HepG2 (cell line): ENCODE data around the gene PPP1R13B. TPM values are rescaled to one million over a fixed set of nuclear protein-coding genes. Genes with fewer than 3 reads are reported as not detected.

ENCODE experiments used
- ATAC-seq: fragments of 200-7000 bp; cut with Tn5 transposase; 3 replicates; pipeline ENCODE4 v1.9.1; 2020; ENCODE audit warnings: mild to moderate bottlenecking, moderate library complexity
- BruUV-seq: library from RNA; stranded (reverse); fragments of 400-500 nt; replicated peaks from 2 replicates; lab custom pipeline; 2021; lab: Mats Ljungman, UMichigan
- CTCF ChIA-PET: fragments of 300-600 bp; formaldehyde crosslinking; extraction: SDS; loops from one replicate; lab custom pipeline; 2021; ENCODE audit warnings: low total read pairs, inconsistent platforms, low intra/inter-chr PET ratio; lab: Yijun Ruan, JAX
- POLR2A ChIA-PET: fragments of 350-600 bp; sonication (Branson Sonifier 250); formaldehyde crosslinking; loops from one replicate; lab custom pipeline; 2020; ENCODE audit warnings: antibody characterized with exemption, inconsistent platforms; lab: Yijun Ruan, JAX
- DNase-seq: peaks from one replicate; pipeline ENCODE4 v3.0.0-alpha.2; 2015; ENCODE audit warnings: low spot score
- FAIRE-seq: peaks from 3 replicates; lab custom pipeline; 2011; peaks lifted over from hg19 to GRCh38; lab: Jason Lieb, UNC
- H2AFZ ChIP-seq: one replicate; pipeline ENCODE4 v1.6.1; 2011; ENCODE audit warnings: low read length, inconsistent platforms
- H3K27ac ChIP-seq: fragments of 300-600 bp; 3 replicates; pipeline ENCODE4 v1.8.0; 2011; ENCODE audit warnings: mixed run types, mild to moderate bottlenecking, mixed read lengths, low read length, inconsistent platforms; ENCODE audit not compliant: insufficient read depth; ENCODE audit errors: extremely low read length
- H3K27me3 ChIP-seq, 2 experiments: fragments of 200-600 bp in 1 of 2; 2 replicates in 1 of 2; 3 replicates in 1 of 2; pipeline versions ENCODE4 v1.6.0 to v1.8.0; 2011; ENCODE audit warnings: low read length in 2 of 2, mild to moderate bottlenecking in 2 of 2, moderate library complexity in 2 of 2, inconsistent platforms in 1 of 2; ENCODE audit not compliant: insufficient read depth in 2 of 2, control insufficient read depth in 1 of 2
- H3K36me3 ChIP-seq, 2 experiments: fragments of 200-600 bp in 1 of 2; replicated peaks in 1 of 2; 2 replicates in 1 of 2; 3 replicates in 1 of 2; pipeline versions ENCODE4 v1.5.1 to v1.8.0; 2011; ENCODE audit warnings: low read length in 2 of 2, inconsistent platforms in 1 of 2; ENCODE audit not compliant: insufficient read depth in 2 of 2, control insufficient read depth in 1 of 2
- H3K4me1 ChIP-seq: 2 replicates; pipeline ENCODE4 v1.5.1; 2012; ENCODE audit warnings: low read length, inconsistent platforms; ENCODE audit not compliant: insufficient read depth
- H3K4me2 ChIP-seq: 2 replicates; pipeline ENCODE4 v1.6.0; 2011; ENCODE audit warnings: low read depth, low read length, inconsistent platforms
- H3K4me3 ChIP-seq, 3 experiments: fragments of 200-600 bp in 1 of 3; sonication (generic), shearing (Covaris generic) in 1 of 3; replicated peaks in 1 of 3; 2 replicates each; pipeline ENCODE4 v1.5.1; 2011 to 2016; ENCODE audit warnings: low read length in 3 of 3, inconsistent platforms in 2 of 3, low read depth in 2 of 3, mild to moderate bottlenecking in 2 of 3, control low read depth in 1 of 3, mixed read lengths in 1 of 3; ENCODE audit not compliant: insufficient read depth in 1 of 3
- H3K79me2 ChIP-seq: one replicate; pipeline ENCODE4 v1.6.1; 2011; ENCODE audit warnings: low read length, inconsistent platforms; ENCODE audit not compliant: insufficient read depth
- H3K9ac ChIP-seq: 2 replicates; pipeline ENCODE4 v1.6.0; 2011; ENCODE audit warnings: mild to moderate bottlenecking, low read depth, low read length, inconsistent platforms; ENCODE audit not compliant: insufficient read depth
- H3K9me3 ChIP-seq: 2 replicates; pipeline ENCODE4 v1.5.1; 2012; ENCODE audit warnings: mild to moderate bottlenecking, low read length
- H4K20me1 ChIP-seq: 2 replicates; pipeline ENCODE4 v1.6.0; 2011; ENCODE audit warnings: inconsistent platforms, mild to moderate bottlenecking, low read length, moderate library complexity; ENCODE audit not compliant: insufficient read depth
- ARID2 ChIP-seq: sonication (generic); formaldehyde crosslinking; IDR thresholded peaks from 2 replicates; pipeline ENCODE4 v1.8.1; 2022; ENCODE audit warnings: mild to moderate bottlenecking, missing genetic modification reagents, borderline replicate concordance
- CENPT ChIP-seq: sonication (generic); formaldehyde crosslinking; IDR thresholded peaks from 2 replicates; pipeline ENCODE4 v1.8.0; 2022; ENCODE audit warnings: low read depth, mild to moderate bottlenecking, moderate library complexity, missing genetic modification reagents
- FOXC1 ChIP-seq: sonication (generic); formaldehyde crosslinking; IDR thresholded peaks from 2 replicates; pipeline ENCODE4 v1.8.0; 2022; ENCODE audit warnings: mild to moderate bottlenecking, missing genetic modification reagents, borderline replicate concordance
- MBD4 ChIP-seq: IDR thresholded peaks from 2 replicates; pipeline ENCODE4 v1.6.1; 2012; ENCODE audit warnings: low read length, inconsistent platforms, borderline replicate concordance
- SP4 ChIP-seq: sonication (generic); formaldehyde crosslinking; IDR thresholded peaks from 2 replicates; pipeline ENCODE4 v1.8.1; 2023; ENCODE audit warnings: mild to moderate bottlenecking, missing genetic modification reagents
- U2AF1 ChIP-seq: fragments of 200-400 bp; formaldehyde crosslinking; optimal IDR thresholded peaks from 2 replicates; pipeline ENCODE3; 2017; ENCODE audit warnings: mild to moderate bottlenecking, low read depth, low read length
- ZBTB38 ChIP-seq: sonication (generic); formaldehyde crosslinking; IDR thresholded peaks from 2 replicates; pipeline ENCODE4 v1.5.1; 2020; ENCODE audit warnings: mild to moderate bottlenecking, missing genetic modification reagents
- WGBS: methylation state at CpG from one replicate; pipeline ENCODE4 v1.1.6; 2017; ENCODE audit warnings: low lambda C conversion rate; 5-methylcytosine and 5-hydroxymethylcytosine counted together
- in situ Hi-C: cut with HindIII; loops from 2 replicates; pipeline ENCODE4 v1.10.0; 2017; ENCODE audit warnings: low pct_unique_long_range_greater_than_20kb; ENCODE audit not compliant: extremely low pct_ligation_motif_present
- intact Hi-C: fragments of 100-400 bp; cut with micrococcal nuclease; formaldehyde crosslinking; loops from one replicate; pipeline ENCODE4 v1.10.0; 2022; ENCODE audit not compliant: unreplicated experiment
- polyA plus RNA-seq, 8 experiments: library from polyadenylated mRNA; depleted of rRNA in 3 of 8; stranded (reverse) in 7 of 8; unstranded in 1 of 8; fragments of >200 nt; fragmentation: Illumina TruSeq in 4 of 8; extraction: Trizol in 4 of 8; gene quantifications; 2 replicates each; pipeline versions ENCODE4 v1.2.1 to v1.2.3, GENCODE V29; 2011 to 2016; ENCODE audit warnings: low read depth in 4 of 8, missing spikeins in 1 of 8, mixed read lengths in 1 of 8; ENCODE audit not compliant: insufficient read depth in 1 of 8
- total RNA-seq, 5 experiments: library from RNA; depleted of rRNA; stranded (reverse); fragments of >200 nt; fragmentation: Illumina TruSeq; extraction: Trizol; gene quantifications; 2 replicates each; pipeline ENCODE4 v1.2.3, GENCODE V29; 2016; ENCODE audit warnings: low read depth in 1 of 5
- TF ChIP-seq, protein P1 (sequence below): sonication (generic); formaldehyde crosslinking; IDR thresholded peaks from 2 replicates; pipeline ENCODE4 v1.4.0; 2020; ENCODE audit warnings: missing genetic modification reagents; ENCODE audit errors: not compliant biosample characterization
- TF ChIP-seq, protein P2 (sequence below): sonication (generic); formaldehyde crosslinking; IDR thresholded peaks from 2 replicates; pipeline ENCODE4 v1.5.1; 2020; ENCODE audit warnings: mild to moderate bottlenecking, moderate library complexity, missing genetic modification reagents
- TF ChIP-seq, protein P3 (sequence below): IDR thresholded peaks from 2 replicates; pipeline ENCODE4 v1.6.1; 2012; ENCODE audit warnings: low read length, improper control_type of control experiment

The PPP1R13B gene
- total and polyA plus RNA-seq, 2 of the 13 experiments (the other 11 are each of a cell fraction or from before 2014, with no cell fraction given), result 4.6 to 9.4 TPM

DNA sequence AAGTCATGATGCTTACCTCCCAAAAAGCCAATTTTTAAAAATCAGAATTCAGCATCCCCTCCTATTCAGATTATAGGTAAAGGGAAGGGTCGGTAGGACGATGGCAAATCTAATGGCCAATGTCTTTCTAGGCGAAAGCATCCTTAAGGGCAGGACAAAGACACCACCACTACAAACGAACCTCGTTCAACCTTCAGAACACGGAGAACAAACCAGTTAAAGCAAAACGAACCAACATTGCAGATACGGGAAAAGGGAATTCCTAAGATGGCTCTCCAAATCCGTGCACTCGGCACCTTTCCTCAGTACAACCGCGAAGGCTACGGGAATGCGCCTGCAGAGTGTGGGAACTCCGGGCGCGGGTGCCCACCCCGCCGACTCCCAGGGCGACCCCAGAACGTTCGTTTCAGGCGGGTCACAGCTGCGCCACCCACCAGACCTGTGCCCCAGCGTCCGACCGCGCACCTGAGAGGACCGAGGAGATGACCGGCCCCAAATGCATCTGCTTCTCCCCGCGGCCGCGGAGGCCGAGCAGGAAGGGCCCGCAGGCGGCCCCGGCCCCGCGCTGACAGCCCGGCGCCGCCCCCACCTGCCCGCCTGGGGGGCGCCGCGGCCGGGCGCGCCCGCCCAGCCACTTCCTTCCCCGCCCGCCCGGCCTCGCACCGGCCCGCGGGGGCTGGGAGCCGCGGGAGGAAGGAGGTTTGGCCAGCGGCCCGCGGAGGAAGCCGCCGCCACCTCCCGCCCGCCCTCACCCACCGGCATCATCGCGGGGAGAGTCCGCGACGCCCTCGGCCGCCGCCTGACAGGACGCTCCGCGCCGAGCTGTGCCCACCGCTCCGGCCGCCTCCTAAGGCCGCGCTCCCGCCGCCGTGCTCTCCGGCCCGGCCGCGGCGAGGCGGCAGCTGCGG lies 578 bp downstream of the PPP1R13B start (continued):
- TF ChIP-seq, protein P1, sequence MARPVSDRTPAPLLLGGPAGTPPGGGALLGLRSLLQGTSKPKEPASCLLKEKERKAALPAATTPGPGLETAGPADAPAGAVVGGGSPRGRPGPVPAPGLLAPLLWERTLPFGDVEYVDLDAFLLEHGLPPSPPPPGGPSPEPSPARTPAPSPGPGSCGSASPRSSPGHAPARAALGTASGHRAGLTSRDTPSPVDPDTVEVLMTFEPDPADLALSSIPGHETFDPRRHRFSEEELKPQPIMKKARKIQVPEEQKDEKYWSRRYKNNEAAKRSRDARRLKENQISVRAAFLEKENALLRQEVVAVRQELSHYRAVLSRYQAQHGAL (CRISPR knock-in tag), result no peak
- TF ChIP-seq MBD4 (no peak), SP4 (CRISPR knock-in tag) (no peak)
- TF ChIP-seq, protein P2, sequence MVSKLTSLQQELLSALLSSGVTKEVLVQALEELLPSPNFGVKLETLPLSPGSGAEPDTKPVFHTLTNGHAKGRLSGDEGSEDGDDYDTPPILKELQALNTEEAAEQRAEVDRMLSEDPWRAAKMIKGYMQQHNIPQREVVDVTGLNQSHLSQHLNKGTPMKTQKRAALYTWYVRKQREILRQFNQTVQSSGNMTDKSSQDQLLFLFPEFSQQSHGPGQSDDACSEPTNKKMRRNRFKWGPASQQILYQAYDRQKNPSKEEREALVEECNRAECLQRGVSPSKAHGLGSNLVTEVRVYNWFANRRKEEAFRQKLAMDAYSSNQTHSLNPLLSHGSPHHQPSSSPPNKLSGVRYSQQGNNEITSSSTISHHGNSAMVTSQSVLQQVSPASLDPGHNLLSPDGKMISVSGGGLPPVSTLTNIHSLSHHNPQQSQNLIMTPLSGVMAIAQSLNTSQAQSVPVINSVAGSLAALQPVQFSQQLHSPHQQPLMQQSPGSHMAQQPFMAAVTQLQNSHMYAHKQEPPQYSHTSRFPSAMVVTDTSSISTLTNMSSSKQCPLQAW (CRISPR knock-in tag), result no peak

DNA sequence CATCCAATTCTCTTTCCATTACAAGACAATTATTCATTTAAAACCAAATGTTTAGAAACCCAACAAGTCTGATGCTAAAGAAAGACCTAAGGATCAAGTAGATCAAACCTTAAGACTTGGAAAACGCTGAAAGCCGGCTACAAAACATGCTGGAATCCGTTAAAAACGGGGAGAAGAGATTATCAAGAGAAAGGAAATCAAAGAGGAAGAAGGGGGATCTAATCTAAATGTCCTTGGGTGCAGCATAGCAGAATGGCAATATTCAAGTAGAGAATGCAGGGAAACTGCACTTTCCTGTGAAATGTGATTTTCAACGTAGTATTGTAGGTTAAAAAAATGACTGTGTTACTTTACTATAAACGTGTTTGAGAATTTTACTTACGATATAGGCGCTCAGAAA lies 1.3 kb downstream of the PPP1R13B start:
- ChIA-PET CTCF (no interaction called here), POLR2A (interaction anchor here (0.6 kb wide), 1 partner anchor 21 kb away, joined by 3 read pairs; no protein-coding TSS in a partner anchor)
- DNase-seq, result no peak
- Histone ChIP-seq H3K9me3 (no peaks in the 10 kb centered on the region), H3K4me2 (peak overlapping the region; percentile 79), H3K9ac (peak overlapping the region; percentile 74; the same call in 1 of the 2 replicates), H2AFZ (no peak overlapping the region), H3K79me2 (peaks cover 42% of the 10 kb centered on the region), H4K20me1 (peaks cover 3% of the 10 kb centered on the region; the same call in 1 of the 2 replicates), H3K36me3 (peaks cover 0 to 8% of the 10 kb centered on the region in 2 experiments; a peak in 1 of 5 replicates), H3K27ac (no peak overlapping the region), H3K4me3 (peak overlapping the region; percentile 74 to 92 (median 85); a peak in 5 of 6 replicates), H3K4me1 (peaks cover 44% of the 10 kb centered on the region), H3K27me3 (no peaks in the 10 kb centered on the region; a peak in 1 of 5 replicates)
- no peak for ATAC-seq
- TSS peak; percentile 63 for BruUV-seq
- in situ Hi-C loops (no loop called here), intact Hi-C loops (loop anchor here (5.0 kb wide), 2 partner anchors 39 to 41 kb away; no protein-coding TSS in a partner anchor)
- no peak for FAIRE-seq
- 11% methylated on average over 8 of the region's 8 CpGs for WGBS
- TF ChIP-seq CENPT (CRISPR knock-in tag) (no peak), FOXC1 (CRISPR knock-in tag) (no peak), ARID2 (CRISPR knock-in tag) (no peak), U2AF1 (no peak), ZBTB38 (CRISPR knock-in tag) (no peak)
- TF ChIP-seq, protein P3, sequence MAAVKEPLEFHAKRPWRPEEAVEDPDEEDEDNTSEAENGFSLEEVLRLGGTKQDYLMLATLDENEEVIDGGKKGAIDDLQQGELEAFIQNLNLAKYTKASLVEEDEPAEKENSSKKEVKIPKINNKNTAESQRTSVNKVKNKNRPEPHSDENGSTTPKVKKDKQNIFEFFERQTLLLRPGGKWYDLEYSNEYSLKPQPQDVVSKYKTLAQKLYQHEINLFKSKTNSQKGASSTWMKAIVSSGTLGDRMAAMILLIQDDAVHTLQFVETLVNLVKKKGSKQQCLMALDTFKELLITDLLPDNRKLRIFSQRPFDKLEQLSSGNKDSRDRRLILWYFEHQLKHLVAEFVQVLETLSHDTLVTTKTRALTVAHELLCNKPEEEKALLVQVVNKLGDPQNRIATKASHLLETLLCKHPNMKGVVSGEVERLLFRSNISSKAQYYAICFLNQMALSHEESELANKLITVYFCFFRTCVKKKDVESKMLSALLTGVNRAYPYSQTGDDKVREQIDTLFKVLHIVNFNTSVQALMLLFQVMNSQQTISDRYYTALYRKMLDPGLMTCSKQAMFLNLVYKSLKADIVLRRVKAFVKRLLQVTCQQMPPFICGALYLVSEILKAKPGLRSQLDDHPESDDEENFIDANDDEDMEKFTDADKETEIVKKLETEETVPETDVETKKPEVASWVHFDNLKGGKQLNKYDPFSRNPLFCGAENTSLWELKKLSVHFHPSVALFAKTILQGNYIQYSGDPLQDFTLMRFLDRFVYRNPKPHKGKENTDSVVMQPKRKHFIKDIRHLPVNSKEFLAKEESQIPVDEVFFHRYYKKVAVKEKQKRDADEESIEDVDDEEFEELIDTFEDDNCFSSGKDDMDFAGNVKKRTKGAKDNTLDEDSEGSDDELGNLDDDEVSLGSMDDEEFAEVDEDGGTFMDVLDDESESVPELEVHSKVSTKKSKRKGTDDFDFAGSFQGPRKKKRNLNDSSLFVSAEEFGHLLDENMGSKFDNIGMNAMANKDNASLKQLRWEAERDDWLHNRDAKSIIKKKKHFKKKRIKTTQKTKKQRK, result no peak
